NCI-H345 treated with DMSO at 0.1 percent for 48 hours (cell line): ENCODE measurements around the gene PYGO2.

Source experiments
- DNase-seq: peaks from one replicate; lab custom pipeline; 2025; ENCODE audit not compliant: unreplicated experiment; lab: John Stamatoyannopoulos, UW

PYGO2 gene

DNA sequence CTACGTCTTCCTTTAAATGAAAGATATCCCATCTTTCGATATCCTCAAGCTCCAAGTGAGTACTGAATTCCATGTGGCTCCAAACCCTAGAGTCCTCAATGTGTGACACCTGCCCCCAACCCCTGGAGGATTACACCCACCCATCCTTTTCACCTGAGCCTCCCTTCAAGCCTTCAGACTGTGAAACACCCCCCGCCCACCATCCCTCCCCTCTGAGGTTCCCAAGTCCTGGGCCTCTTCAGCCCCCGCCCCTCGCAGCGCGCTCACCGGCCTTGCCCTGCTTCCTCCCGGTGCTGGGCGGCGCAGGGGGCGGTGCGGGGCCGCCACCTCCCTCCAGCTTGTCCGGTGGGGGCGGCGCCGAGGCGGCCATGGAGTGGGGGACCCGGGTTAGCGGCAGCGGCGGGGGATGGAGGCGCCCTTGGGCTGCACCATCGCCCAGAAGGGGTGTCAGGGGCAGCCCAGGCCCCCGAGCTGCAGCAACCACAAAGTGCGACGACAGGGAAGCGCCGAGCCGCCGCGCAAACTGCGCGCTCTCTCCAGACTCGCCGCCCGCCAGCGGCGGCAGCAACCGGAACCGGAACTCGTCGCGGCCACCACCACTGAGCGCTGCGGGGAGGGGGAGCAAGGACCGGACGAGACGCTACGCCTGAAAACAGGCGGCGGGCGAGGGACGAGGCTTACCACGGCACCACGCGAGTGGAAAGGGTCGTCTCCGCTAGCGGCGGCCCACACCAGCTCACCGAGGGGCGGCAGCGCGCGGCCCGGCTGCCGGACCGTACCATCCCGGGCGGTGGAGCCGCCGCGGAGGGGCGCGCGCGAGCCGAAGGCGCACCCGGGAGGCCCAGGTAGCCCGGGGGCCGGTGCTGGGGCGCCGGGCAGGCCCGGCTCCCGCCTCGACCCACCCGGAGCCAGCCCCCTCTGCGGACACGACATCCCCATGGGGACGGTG is at the start of gene PYGO2:
PYGO2 (minus strand) TSS at position 576 of the 949 bp plus-strand sequence; CDS start at position 370, 206 bp downstream.
- DNase-seq = peak; percentile 83

DNA sequence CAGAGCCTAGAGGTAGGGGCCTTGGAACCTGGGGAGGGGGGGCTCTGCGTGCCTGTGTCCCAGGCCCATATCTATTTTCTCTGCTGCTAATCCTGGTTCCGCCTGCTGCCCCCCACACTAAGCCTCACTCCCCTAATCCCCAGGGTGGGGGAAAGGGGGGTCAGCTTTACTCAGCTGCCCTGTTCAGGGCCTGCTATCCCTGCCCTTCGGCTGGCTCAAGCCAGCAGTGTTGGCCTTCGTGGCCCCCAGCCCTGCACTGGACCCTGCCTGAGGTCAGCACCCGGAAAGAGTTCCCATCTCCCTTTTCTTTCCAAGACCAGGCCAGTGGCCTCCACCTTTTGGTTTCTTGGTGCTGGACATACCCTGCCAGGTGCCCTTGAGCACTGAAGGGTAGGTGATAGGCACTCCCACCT is 49.4 kb upstream of the PYGO2 start:
- DNase-seq = no peak

GRCh38 chr1:155010211-155010918 is 48.8 kb upstream of the PYGO2 start:
- no peak for DNase-seq

- no peak for DNase-seq
Measured at GRCh38 chr1:155009742-155010141, 48.2 kb upstream of the PYGO2 start.

DNA sequence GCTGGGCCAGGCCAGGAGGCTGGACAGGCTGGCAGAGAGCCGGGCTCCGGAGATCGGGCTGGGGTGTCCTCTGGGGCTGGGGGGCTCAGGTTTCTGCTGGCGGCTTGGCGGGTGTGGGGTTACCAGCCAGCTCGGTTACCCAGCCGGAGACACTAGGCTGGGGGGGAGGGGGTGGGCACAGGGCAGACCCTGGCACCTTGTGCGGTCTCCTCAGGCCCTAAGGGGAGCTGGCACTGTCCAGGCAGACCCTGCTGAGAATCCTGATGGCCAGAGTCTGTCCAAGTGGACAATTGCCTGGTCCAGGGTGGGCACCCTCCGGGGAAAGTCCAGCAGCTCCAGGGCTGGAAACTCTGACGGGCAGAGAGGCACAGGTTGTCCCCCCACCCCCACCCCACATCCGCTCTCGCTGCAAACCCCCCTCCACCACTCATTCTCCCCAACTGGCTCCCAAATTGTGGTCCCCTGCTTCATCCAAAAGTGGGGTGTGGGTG is 47.7 kb upstream of the PYGO2 start:
- DNase-seq = no peak

GRCh38 chr1:155008015-155008941 is 46.7 kb upstream of the PYGO2 start:
- DNase-seq = no peak

GRCh38 chr1:155007251-155007828 is 45.8 kb upstream of the PYGO2 start:
- DNase-seq = no peak

DNA sequence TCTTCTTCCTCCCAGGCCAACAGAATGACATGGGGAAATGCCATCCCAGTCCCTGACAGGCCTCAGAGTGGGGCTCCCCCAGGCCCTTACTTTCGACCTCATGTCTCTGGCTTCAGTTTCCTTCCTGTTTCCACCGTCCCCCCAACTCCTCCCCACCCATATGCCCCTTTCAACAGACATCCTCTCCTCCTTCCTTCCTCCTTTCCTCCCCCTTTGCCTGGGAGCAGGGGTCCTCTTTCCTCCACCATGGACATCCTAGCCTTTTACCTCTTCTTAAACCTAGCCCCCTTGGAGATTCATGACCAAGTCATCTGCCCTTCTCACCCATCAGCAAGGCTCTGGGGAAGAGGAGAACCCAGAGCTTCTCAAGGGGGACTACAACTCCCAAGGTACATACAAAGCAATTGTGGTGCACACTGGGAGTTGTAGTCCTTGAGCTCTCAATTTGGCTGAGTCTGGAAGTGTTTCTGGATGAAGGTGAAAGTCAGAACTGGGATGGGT is 45.1 kb upstream of the PYGO2 start:
- DNase-seq = no peak

DNA sequence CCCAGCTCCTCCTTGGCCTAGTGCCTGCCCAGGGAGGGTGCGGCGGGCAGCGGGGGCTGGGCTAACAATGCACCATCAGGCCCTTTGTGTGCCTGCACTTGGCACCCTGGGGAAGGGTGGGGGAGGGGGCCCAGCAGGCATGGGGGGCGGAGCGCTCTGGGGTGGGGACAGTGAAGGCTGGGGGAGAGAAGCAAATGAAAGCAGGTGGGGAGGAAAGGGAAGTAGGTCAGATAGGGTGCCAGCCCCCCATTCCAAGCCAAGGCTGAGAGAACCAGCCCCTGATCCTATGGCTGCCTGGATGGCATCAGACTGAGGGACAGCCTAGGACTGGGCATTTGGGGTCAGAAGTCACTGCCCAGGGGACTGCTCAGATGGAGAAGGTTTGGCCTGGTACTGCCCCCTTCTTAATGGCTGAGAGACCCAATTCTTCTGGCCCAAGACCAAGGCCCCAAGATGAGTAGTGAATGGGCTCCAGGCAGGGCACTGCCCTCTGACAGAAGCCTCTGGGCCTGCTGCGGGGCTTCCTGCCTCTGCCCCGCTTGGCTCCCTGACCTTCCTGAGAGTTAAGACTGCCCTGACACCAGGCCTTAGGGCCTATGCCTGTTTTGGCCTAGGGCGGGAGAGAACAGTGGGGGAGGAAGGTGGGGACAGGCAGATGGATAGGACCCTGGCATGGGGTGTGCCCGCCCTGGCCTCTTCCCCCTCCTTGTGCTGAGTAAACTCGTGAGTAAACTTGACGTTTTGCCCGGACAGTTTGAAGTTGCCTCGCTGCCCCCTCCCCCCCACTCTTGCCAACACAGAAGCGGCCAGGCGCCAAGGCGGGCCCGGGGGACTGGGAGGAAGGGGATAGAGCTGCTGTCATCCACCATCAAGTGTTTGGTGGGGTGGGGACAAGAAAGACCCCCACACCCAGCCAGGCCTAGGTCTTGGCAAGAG is 43.8 kb upstream of the PYGO2 start:
- DNase-seq = no peak

GRCh38 chr1:155004352-155005075 is 42.9 kb upstream of the PYGO2 start:
- DNase-seq = no peak

DNA sequence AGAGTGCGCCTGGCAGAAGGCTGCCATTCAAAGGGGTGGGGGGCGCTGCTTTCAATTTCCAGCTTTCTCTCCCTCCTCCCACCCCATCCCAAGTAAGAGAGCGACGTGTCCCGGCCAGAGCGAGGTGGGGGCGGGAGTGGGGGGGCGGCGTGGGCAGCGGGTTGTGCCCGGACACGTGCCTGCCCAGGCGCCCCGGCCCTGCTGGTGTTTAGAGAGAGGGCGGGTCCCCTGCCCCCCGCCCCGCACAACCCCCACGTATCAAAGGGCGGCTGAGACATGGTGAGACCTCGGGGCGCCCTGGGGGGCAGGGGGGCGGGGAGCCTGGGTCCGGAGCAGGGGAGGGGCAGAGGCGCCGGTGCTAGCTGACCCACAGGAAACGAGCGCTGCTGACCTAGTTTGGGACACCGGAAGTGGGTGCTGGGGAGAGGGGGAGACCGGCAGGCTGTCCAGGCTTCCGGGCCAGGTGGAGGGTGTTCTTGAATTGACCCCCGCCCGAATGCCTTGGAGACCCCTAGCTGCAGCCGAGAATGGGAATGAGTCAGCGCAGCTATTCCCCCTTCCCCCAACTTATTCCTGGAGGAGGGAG is 42.3 kb upstream of the PYGO2 start:
- no peak for DNase-seq

DNA sequence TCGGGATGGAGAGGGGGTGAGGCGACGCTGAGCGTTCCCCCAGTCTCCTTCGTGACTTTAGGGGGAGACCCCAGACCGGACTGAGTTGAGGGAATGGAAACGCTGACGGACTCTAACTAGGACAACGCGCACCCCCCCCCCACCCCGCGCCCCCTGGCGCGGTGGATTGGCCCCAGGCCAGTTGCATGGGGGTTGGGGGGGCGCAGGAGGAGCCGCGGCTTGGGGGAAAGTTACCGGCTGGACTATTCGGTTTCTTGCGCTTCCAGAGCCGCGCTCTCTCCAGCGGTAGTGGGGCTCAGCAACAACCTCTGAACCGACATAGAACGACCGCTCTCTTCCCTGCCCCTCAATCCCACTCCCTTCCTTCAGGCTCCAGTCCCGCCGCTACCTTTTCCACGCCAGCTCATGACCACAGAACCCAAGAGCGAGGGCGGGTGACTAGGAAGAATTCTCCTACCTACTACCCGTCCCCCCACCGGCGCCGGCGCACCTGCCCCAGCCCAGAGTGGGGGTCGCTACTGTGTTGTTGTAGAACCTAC is 41.7 kb upstream of the PYGO2 start:
- no peak for DNase-seq

DNA sequence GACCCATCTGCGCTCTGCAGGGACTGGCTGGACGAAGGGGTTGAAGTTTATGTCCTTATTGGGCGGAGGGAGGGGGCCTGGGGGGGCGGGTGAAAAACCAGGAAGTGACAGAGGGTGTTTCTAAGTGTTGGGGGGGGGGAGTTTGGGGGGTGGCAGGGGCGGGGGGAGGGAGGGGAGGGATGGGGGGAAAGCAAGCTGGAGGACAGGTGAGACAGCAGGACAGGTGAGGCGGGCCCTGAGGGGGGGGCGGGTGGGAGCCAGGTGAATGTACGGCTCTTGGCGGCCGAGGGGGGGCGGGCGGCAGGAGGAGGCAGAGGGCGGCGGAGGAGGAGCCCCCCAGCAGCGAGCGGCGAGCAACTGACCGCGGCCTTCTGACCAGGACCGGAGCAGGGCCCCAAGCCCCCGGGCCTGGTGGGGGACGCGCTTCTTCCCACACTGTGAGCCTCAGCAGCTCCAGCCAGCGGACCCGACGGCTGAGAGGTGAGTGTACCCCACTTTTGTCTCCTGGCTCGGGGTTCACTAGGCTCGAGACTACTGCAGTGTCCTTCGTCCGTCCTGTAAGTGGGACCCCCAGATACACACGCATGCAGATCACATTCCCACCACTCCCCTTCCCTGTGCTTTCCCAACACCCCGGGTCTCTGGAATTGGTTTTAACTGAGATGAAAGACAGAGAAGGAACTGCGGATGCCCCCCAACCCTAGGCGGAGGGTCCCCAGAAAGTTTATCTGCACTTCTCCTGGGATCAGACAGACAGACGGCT is 41.1 kb upstream of the PYGO2 start, which contains the start of gene ZBTB7B:
ZBTB7B (plus strand) TSS at position 339 of the 763 bp plus-strand sequence. CDS start 11,859 bp downstream, outside the sequence.
- DNase-seq = no peak

DNA sequence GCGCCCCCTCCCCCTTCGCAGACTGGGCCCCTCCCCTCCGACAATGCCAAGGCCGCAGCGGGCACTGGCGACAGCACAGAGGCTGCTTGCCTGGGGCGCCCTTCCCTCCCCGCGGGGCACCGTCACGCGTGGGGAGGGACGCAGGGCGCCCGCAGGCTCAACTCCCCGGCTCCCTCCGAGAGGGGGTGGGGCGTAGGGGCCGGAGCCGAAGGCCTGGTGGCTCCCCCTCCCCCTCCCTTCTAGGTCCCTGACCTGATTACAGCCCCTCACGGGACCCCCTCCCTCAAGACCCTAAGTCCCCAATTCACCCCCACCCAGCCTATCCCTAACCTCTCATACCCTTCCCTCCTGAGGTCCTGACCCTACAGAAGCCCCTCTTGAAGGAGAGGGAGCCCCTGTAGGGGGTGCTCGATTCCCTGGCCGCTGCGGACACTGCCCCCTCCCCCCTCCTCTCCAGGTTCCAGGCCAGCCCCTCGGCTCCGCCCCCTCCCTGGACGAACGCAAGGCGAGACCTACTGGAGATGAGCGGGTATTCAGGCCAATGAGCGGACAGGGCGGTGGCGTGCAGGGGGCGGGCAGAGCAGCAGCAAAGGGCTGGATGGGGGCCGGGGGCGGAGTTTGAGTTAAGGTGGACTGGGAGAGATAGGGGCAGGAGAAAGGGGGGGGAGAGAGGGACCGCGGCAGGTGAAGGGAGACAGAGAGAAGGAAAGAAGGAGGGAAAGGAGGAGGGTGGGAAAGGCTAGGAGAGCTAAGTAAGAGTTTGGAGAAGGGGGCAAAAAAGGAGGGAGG is 40.3 kb upstream of the PYGO2 start:
- peak; percentile 100 for DNase-seq

GRCh38 chr1:155001425-155001674 is 39.8 kb upstream of the PYGO2 start:
- peak; percentile 93 for DNase-seq

- peak; percentile 95 for DNase-seq
Measured at GRCh38 chr1:155000726-155001424, 39.3 kb upstream of the PYGO2 start.
